Prostate gland (tissue), 2 donors: Measurements from ENCODE around the gene DBET. TPM values are rescaled to one million over a fixed set of nuclear protein-coding genes. Genes with fewer than 3 reads are reported as not detected.
A peak's percentile ranks its signal among the peaks of the same experiment; 100 is the strongest.
"Not testable (repeated sequence)": the region's sequence is repeated elsewhere in the genome, so short reads cannot be mapped to it uniquely, and the experiment has no call there.

Experiments
- DNase-seq: peaks from one replicate; pipeline ENCODE4 v3.0.0-alpha.2; 2019; ENCODE audit warnings: low spot score
- H3K27ac ChIP-seq, 2 donors: fragments of 200-600 bp; sonication (generic); 2 replicates each; pipeline ENCODE4 v1.5.1; 2017 to 2019
- H3K27me3 ChIP-seq: fragments of 200-600 bp; sonication (generic); replicated peaks from 2 replicates; pipeline ENCODE4 v1.5.1; 2019; ENCODE audit not compliant: insufficient read depth
- H3K36me3 ChIP-seq, 2 donors: fragments of 200-600 bp; sonication (generic); 1 replicate in 1 of 2; 2 replicates in 1 of 2; pipeline versions ENCODE4 v1.5.1 to v1.8.1; 2017 to 2019
- H3K4me1 ChIP-seq: fragments of 200-600 bp; sonication (generic); replicated peaks from 2 replicates; pipeline ENCODE4 v1.5.1; 2019
- H3K4me3 ChIP-seq, 2 donors: fragments of 200-600 bp; sonication (generic); 2 replicates each; pipeline ENCODE4 v1.5.1; 2017 to 2019
- H3K9me3 ChIP-seq: fragments of 200-600 bp; sonication (generic); 2 replicates; pipeline ENCODE4 v1.5.1; 2017
- WGBS: methylation state at CpG from one replicate; pipeline ENCODE4 v1.1.5; 2018; 5-methylcytosine and 5-hydroxymethylcytosine counted together
- intact Hi-C: fragments of 100-400 bp; cut with DNase I; formaldehyde crosslinking; loops from one replicate; pipeline ENCODE4 v1.14.2; 2022
- total RNA-seq, 2 donors: library from RNA; depleted of rRNA; stranded (reverse); fragments of >200 nt; gene quantifications; one replicate each; pipeline ENCODE4 v1.1.0, GENCODE V29; 2016

DBET gene
- total RNA-seq, 2 donors from 2014 or later, result 0.05 TPM; not detected in 1

DNA sequence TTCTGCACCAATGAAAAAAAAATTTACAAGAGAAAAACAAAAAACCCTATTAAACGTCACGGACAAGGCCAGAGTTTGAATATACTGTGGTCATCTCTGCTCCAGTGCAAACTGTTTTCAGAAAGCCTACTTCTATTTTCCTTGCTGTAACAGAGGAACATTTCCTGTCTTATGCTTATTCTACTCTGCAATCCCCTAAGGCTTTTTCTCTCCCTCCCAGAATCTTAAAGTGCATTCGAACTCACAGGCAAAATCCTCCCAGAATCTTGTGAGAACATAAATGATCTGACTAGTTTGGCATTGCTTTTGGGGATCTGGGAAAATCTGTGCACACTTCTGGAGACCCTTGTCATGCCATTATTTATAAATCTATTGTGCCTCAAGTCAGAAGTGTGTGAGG, 503 bp downstream of the DBET start:
- WGBS, result 10% methylated on average over 3 of the region's 3 CpGs
- H3K4me1 ChIP-seq, H3K27ac ChIP-seq, DNase-seq, H3K9me3 ChIP-seq, H3K27me3 ChIP-seq, intact Hi-C loops, H3K36me3 ChIP-seq, H3K4me3 ChIP-seq: not testable (repeated sequence)

- 48% methylated on average over 39 of the region's 45 CpGs for WGBS
- H3K27me3 ChIP-seq, H3K4me3 ChIP-seq, intact Hi-C loops, H3K36me3 ChIP-seq, H3K9me3 ChIP-seq, H3K27ac ChIP-seq, H3K4me1 ChIP-seq: not testable (repeated sequence)
- peak; percentile 3 for DNase-seq
Measured at GRCh38 chr4:190068351-190068750, 4.0 kb downstream of the DBET start.

DNA sequence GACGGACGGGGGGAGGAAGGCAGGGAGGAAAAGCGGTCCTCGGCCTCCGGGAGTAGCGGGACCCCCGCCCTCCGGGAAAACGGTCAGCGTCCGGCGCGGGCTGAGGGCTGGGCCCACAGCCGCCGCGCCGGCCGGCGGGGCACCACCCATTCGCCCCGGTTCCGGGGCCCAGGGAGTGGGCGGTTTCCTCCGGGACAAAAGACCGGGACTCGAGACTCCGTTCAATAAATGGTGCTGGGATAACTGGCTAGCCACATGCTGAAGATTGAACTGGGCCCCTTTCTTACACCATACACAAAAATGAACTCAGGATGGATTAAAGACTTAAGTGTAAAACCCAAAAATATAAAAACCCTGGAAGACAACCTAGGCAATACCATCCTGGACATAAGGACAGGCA, 28.8 kb downstream of the DBET start:
- intact Hi-C loops, DNase-seq, H3K4me1 ChIP-seq, H3K36me3 ChIP-seq, H3K27me3 ChIP-seq, H3K4me3 ChIP-seq, H3K9me3 ChIP-seq, H3K27ac ChIP-seq: not testable (repeated sequence)
- WGBS, result no CpG with 5 or more reads among the region's 27 CpGs

GRCh38 chr4:190094031-190094430, 29.7 kb downstream of the DBET start:
- WGBS, result no CpG with 5 or more reads among the region's 1 CpG
- DNase-seq, H3K27ac ChIP-seq, H3K9me3 ChIP-seq, H3K27me3 ChIP-seq, H3K36me3 ChIP-seq, H3K4me3 ChIP-seq, intact Hi-C loops, H3K4me1 ChIP-seq: not testable (repeated sequence)

DNA sequence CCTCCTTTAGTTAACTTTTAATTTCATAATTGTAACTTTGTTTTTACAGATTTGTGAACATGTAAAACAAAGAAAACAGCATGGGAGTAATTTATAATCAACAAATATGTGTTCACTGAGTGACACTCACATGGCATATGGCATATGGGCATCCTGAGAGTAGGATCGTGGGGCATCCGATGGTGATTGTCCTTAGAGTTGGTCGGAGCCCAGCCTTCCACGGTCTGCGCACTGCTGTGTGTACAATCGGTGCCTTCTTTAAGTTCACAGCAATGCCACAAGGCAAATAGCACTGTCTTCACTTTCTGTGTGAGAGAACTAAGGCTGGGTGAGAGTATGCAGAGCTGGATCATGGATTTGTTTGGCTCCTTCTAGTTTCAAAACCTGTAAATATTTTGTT, 31.0 kb downstream of the DBET start:
- intact Hi-C loops, H3K9me3 ChIP-seq, H3K4me1 ChIP-seq, H3K27me3 ChIP-seq, H3K36me3 ChIP-seq, DNase-seq, H3K27ac ChIP-seq, H3K4me3 ChIP-seq: not testable (repeated sequence)
- no CpG with 5 or more reads among the region's 6 CpGs for WGBS

GRCh38 chr4:190099605-190100004, 35.3 kb downstream of the DBET start:
- WGBS, result 46% methylated on average over 2 of the region's 2 CpGs
- intact Hi-C loops, H3K36me3 ChIP-seq: not testable (repeated sequence)

GRCh38 chr4:190101525-190101924, 37.2 kb downstream of the DBET start:
- H3K4me3 ChIP-seq, H3K27ac ChIP-seq, H3K4me1 ChIP-seq, H3K36me3 ChIP-seq, intact Hi-C loops, H3K9me3 ChIP-seq, H3K27me3 ChIP-seq, DNase-seq: not testable (repeated sequence)
- WGBS, result no CpG with 5 or more reads among the region's 1 CpG

More at GRCh38 chr4:190099605-190100004, 35.3 kb downstream of the DBET start:
- not testable (repeated sequence) for DNase-seq, H3K27ac ChIP-seq, H3K27me3 ChIP-seq, H3K4me1 ChIP-seq, H3K9me3 ChIP-seq, H3K4me3 ChIP-seq

GRCh38 chr4:190106191-190106590, 41.9 kb downstream of the DBET start:
- H3K4me1 ChIP-seq, H3K9me3 ChIP-seq, H3K36me3 ChIP-seq, H3K27ac ChIP-seq, H3K4me3 ChIP-seq, intact Hi-C loops, H3K27me3 ChIP-seq: not testable (repeated sequence)
- DNase-seq, result peak; percentile 3
- 35% methylated on average over 3 of the region's 3 CpGs for WGBS

DNA sequence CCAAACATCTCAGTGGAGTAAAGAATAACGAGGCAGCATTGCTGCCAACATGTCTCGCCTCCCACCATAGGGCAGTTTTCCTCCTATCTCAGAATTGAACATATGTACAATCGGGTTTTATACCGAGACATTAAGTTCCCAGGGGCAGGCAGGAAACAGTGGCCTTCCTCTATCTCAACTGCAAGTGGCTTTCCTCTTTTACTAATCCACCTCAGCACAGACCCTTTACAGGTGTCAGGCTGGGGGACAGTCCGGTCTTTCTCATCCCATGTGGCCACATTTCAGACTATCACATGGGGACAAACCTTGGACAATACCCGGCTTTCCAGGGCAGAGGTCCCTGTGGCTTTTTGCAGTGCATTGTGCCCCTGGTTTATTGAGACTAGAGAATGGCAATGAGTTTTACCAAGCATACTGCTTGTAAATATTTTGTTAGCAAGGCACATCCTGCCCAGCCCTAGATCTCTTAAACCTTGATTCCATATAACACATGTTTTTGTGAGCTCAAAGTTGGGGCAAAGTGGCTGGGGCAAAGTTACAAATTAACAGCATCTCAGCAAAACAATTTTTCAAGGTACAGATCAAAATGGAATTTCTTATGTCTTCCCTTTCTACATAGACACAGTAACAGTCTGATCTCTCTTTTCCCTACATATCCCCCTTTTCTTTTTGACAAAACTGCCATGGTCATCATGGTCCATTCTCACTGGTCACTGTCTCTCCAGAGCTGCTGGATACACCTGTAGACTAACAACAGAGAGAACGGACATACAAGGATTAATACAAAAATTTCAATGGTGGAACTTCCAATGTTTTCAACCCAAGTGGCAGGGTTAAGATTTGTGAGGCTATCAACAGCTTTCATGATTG, 42.5 kb downstream of the DBET start:
- intact Hi-C loops, H3K4me3 ChIP-seq, H3K4me1 ChIP-seq, H3K27ac ChIP-seq, H3K9me3 ChIP-seq, H3K36me3 ChIP-seq, H3K27me3 ChIP-seq: not testable (repeated sequence)
- DNase-seq, result peak; percentile 4
- 45% methylated on average over 7 of the region's 7 CpGs for WGBS

- H3K4me3 ChIP-seq, H3K4me1 ChIP-seq, H3K27me3 ChIP-seq, H3K36me3 ChIP-seq, H3K27ac ChIP-seq, H3K9me3 ChIP-seq, intact Hi-C loops: not testable (repeated sequence)
- WGBS, result 43% methylated on average over 2 of the region's 2 CpGs
- DNase-seq, result peak; percentile 8
Measured at GRCh38 chr4:190107766-190108485, 43.6 kb downstream of the DBET start.

DNA sequence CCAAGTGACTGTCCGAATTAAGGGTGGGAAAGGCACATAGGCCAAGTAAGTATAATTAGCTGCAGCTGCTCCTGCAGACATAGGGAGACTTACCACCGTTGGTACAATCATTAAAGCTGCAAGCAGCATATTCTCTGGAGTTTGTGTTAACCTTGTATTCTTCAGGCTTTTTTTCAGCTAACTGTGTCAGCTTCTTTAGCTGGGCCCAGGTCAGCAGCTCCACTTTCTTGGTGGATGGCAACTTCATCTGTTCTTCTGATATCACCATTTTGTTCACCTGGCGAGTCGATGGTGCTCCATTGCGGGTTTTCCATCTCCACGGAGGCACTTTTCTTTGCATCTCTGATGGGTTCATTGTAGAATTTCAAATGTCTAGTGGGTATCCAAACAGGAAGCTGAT, 44.5 kb downstream of the DBET start:
- 61% methylated on average over 6 of the region's 6 CpGs for WGBS
- H3K36me3 ChIP-seq, H3K27ac ChIP-seq, H3K27me3 ChIP-seq, intact Hi-C loops, H3K4me3 ChIP-seq, H3K4me1 ChIP-seq, H3K9me3 ChIP-seq: not testable (repeated sequence)
- DNase-seq, result peak; percentile 5

DNA sequence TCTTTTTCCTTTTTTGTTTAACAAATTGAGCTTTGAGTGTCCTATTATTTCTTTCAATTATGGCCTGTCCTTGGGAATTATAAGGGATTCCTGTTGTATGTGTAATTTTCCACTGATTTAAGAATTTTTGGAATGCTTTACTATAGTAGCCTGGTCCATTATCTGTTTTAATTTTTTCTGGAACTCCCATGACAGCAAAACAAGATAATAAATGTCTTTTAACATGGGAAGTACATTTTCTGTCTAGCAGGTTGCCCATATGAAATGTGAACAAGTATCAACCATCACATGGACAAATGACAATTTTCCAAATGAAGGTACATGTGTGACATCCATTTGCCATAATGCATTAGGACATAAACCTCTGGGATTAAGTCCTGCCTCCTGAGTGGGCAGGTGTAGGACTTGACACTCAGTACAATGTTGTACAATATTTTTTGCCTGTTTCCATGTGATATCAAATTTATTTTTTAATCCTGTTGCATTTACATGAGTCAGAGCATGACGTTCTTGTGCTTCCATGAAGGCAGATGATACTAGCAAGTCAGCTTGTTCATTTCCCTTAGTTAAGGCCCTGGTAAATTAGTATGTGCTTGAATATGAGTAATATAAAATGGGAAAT, 45.2 kb downstream of the DBET start:
- H3K9me3 ChIP-seq, H3K27ac ChIP-seq, intact Hi-C loops, H3K4me3 ChIP-seq, H3K27me3 ChIP-seq, H3K36me3 ChIP-seq, H3K4me1 ChIP-seq: not testable (repeated sequence)
- 39% methylated on average over 1 of the region's 1 CpG for WGBS
- peak; percentile 3 for DNase-seq
